Activated naive CD4-positive, alpha-beta T cell treated with anti-CD3 and anti-CD28 coated beads, Interleukin-2, amount 10 ng/mL, durations not matched to agents 7 days and 5 days (primary cell): ENCODE results near the gene RCOR3.
"Not testable (repeated sequence)": the region's sequence is repeated elsewhere in the genome, so short reads cannot be mapped to it uniquely, and the experiment has no call there.

Experiments used
- CTCF ChIA-PET: fragments of 350-600 bp; sonication (Branson Sonifier 250); formaldehyde crosslinking; loops from one replicate; lab custom pipeline; 2021; ENCODE audit warnings: antibody characterized with exemption; lab: Charles Lee
- DNase-seq: peaks from one replicate; pipeline ENCODE4 v3.0.0-alpha.2; 2020
- H3K27ac Mint-ChIP-seq: one replicate; pipeline ENCODE4 v1.8.0; 2021; ENCODE audit warnings: mild to moderate bottlenecking, moderate library complexity, mixed read lengths
- H3K27me3 Mint-ChIP-seq: one replicate; pipeline ENCODE4 v1.8.0; 2021; ENCODE audit warnings: mild to moderate bottlenecking, mixed read lengths
- H3K36me3 Mint-ChIP-seq: one replicate; pipeline ENCODE4 v1.8.0; 2021; ENCODE audit warnings: mixed read lengths
- H3K4me1 Mint-ChIP-seq: one replicate; pipeline ENCODE4 v1.8.0; 2021; ENCODE audit warnings: mixed read lengths
- H3K4me3 Mint-ChIP-seq: one replicate; pipeline ENCODE4 v1.8.0; 2021; ENCODE audit warnings: mild to moderate bottlenecking, moderate library complexity, mixed read lengths
- H3K9me3 Mint-ChIP-seq: one replicate; pipeline ENCODE4 v1.8.0; 2021; ENCODE audit warnings: mixed read lengths

Gene RCOR3

DNA sequence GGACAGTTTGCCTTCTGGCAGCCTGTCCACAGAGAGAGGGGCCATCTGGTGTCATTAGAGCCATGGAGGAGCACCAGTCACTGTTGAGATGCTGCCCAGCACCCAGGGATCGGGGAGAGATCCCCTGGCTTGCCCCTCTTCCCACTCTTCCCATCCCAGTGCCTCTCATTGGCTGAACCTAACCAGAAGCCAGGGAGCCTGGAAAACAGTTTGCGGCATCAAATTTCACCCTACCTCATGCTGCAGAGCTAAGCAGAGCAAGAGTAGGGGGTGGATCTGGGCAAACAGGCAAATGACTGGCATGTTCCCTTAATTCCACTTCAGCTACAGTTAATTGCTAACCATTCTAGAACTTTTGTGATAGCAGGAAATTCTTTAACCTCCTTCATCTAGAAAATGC, 86.6 kb downstream of the RCOR3 start:
- peak overlapping the region; percentile 31 for H3K27ac Mint-ChIP-seq
- no peak overlapping the region for H3K4me3 Mint-ChIP-seq
- peaks cover 53% of the 10 kb centered on the region for H3K4me1 Mint-ChIP-seq
- H3K27me3 Mint-ChIP-seq: no peaks in the 10 kb centered on the region
- DNase-seq: no peak
- H3K36me3 Mint-ChIP-seq: peaks cover 49% of the 10 kb centered on the region
- H3K9me3 Mint-ChIP-seq: peaks cover 9% of the 10 kb centered on the region
- CTCF ChIA-PET: interaction anchor here (2.2 kb wide), 2 partner anchors 10 to 17 kb away, joined by 5 to 8 read pairs; no protein-coding TSS in a partner anchor

DNA sequence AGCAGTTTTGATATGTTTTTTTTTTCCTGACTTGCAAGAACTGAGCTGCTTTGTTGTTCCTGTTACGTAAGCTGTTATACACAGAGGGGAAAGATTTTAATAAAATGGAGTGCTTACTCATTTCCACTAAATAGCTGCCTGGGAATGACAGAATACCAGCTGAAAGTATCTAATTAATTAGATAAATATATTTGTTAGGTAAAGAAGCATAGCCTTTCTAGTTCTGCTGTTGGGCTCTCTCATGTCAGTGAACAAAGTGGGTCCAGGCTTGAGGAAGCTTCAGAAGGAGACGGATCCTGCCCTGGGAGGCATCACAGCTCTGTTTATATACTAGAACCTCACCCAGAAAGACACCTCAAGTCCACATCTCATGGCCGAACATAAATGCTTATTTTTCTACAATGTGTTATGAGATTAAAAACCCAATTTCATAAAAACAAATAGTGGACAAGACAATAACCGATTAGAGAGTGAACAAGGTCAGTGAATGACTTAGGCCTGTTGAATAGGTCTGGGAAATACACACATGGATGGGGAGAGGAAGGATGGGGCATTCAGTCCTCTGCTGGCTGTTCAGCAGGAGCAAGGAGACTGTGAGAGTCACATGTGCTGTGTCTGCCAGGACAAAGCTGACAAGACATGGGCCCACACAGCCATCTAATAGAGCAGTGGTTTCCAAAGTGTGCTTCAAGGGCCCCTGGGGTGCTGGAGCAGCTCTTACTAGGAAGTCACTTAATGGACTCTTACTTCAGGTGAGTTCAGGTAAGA, 88.1 kb downstream of the RCOR3 start:
- H3K27ac Mint-ChIP-seq: peak overlapping the region; percentile 17
- no peak for DNase-seq
- H3K36me3 Mint-ChIP-seq: peaks cover 57% of the 10 kb centered on the region
- H3K27me3 Mint-ChIP-seq: no peaks in the 10 kb centered on the region
- peaks cover 52% of the 10 kb centered on the region for H3K4me1 Mint-ChIP-seq
- no peak overlapping the region for H3K4me3 Mint-ChIP-seq
- CTCF ChIA-PET: interaction anchor here (1.0 to 2.2 kb wide), 4 partner anchors 9 to 24 kb away, joined by 4 to 14 read pairs (median 6); no protein-coding TSS in a partner anchor
- peaks cover 20% of the 10 kb centered on the region for H3K9me3 Mint-ChIP-seq

DNA sequence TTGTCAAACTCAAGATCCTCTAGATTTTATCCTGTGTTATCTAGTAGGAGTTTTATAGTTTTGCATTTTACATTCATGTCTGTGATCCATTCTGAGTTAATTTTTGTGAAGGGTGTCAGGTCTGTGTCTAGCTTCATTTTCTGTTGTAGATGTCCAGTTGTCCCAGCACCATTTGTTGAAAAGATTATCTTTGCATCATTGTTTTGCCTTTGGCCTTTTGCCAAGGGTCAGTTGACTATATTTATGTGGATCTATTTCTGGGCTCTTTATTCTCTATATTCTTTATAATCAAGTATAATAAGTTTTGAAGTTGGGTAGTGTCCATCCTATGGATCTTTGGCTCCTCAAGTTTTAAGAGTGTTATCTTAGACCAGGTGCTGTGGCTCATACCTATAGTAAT, 89.4 kb downstream of the RCOR3 start:
- CTCF ChIA-PET: interaction anchor here (1.6 to 2.2 kb wide), 2 partner anchors 22 to 26 kb away, joined by 5 to 14 read pairs; partner anchors contain the start of gene TRAF5
- Mint-ChIP-seq H3K27me3 (no peaks in the 10 kb centered on the region), H3K9me3 (peaks cover 24% of the 10 kb centered on the region), H3K27ac (no peak overlapping the region), H3K36me3 (peaks cover 62% of the 10 kb centered on the region), H3K4me1 (peaks cover 58% of the 10 kb centered on the region), H3K4me3 (no peak overlapping the region)
- DNase-seq: no peak

DNA sequence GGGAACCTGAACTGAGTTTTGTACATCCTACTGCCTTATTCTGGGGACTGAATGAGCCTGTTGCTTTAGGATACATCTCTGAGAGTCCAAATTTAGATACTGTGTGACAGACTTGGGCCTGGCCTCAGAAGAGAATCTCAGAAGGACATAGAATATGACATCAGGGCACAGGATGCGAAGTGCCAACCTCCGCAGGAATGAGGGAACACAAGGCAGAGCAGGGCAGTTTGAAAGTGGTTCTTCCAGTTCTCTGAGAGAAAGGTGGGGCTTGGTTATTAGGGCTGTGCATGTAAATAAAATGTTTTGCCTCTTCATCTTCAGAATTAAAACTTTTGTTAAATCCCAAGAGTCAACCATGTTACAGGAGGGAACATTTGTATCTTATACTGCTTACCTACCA, 90.6 kb downstream of the RCOR3 start:
- no peak overlapping the region for H3K27ac Mint-ChIP-seq
- CTCF ChIA-PET: interaction anchor here (1.6 kb wide), 1 partner anchor 23 kb away, joined by 5 read pairs; the partner anchor contains the start of gene TRAF5
- H3K36me3 Mint-ChIP-seq: peaks cover 69% of the 10 kb centered on the region
- H3K9me3 Mint-ChIP-seq: peaks cover 24% of the 10 kb centered on the region
- no peaks in the 10 kb centered on the region for H3K27me3 Mint-ChIP-seq
- peaks cover 65% of the 10 kb centered on the region for H3K4me1 Mint-ChIP-seq
- no peak overlapping the region for H3K4me3 Mint-ChIP-seq
- no peak for DNase-seq

DNA sequence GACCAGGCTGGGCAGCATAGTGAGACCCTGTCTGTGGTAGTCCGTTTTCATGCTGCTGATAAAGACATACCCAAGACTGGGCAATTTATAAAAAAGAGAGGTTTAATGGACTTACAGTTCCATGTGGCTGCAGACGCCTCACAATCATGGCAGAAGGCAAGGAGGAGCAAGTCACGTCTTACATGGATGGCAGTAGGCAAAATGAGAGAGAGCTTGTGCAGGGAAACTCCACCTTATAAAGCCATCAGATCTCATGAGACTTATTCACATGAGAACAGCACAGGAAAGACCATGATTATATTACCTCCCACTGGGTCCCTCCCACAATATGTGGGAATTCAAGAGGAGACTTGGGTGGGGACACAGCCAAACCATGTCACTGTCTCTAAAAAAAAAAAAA, 92.9 kb downstream of the RCOR3 start:
- H3K9me3 Mint-ChIP-seq: peaks cover 24% of the 10 kb centered on the region

DNA sequence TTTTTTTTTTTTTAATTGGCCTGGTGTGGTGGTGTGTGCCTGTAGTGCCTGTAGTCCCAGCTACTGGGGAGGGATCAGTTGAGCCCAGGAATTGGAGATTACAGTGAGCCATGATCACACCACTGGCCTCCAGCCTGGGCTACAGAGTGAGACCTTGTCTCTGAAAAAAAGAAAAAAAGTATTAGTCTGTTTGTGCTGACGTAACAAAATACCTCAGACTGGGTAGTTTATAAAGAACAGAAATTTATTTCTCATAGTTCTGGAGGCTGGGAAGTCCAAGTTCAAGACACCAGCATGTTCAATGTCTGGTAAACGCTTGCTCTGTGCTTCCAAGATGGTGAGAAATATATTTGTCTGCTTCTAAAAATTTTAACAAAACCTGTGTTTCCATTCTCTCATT, 93.3 kb downstream of the RCOR3 start:
- H3K27ac Mint-ChIP-seq: peak overlapping the region; percentile 82
- DNase-seq: no peak
- H3K36me3 Mint-ChIP-seq: peaks cover 75% of the 10 kb centered on the region
- H3K27me3 Mint-ChIP-seq: no peaks in the 10 kb centered on the region
- H3K4me1 Mint-ChIP-seq: peaks cover 58% of the 10 kb centered on the region
- H3K4me3 Mint-ChIP-seq: no peak overlapping the region
- CTCF ChIA-PET: interaction anchor here (1.0 to 1.6 kb wide), 4 partner anchors 9 to 29 kb away, joined by 3 to 5 read pairs (median 4); no protein-coding TSS in a partner anchor
- peaks cover 24% of the 10 kb centered on the region for H3K9me3 Mint-ChIP-seq

More for the DNA sequence above, 92.9 kb downstream of the RCOR3 start:
- peak overlapping the region; percentile 16 for H3K27ac Mint-ChIP-seq
- CTCF ChIA-PET: interaction anchor here (1.0 to 1.6 kb wide), 5 partner anchors 8 to 28 kb away, joined by 3 to 5 read pairs (median 3); no protein-coding TSS in a partner anchor
- H3K27me3 Mint-ChIP-seq, H3K4me3 Mint-ChIP-seq, DNase-seq: not testable (repeated sequence)
- peaks cover 76% of the 10 kb centered on the region for H3K36me3 Mint-ChIP-seq
- H3K4me1 Mint-ChIP-seq: peaks cover 62% of the 10 kb centered on the region

DNA sequence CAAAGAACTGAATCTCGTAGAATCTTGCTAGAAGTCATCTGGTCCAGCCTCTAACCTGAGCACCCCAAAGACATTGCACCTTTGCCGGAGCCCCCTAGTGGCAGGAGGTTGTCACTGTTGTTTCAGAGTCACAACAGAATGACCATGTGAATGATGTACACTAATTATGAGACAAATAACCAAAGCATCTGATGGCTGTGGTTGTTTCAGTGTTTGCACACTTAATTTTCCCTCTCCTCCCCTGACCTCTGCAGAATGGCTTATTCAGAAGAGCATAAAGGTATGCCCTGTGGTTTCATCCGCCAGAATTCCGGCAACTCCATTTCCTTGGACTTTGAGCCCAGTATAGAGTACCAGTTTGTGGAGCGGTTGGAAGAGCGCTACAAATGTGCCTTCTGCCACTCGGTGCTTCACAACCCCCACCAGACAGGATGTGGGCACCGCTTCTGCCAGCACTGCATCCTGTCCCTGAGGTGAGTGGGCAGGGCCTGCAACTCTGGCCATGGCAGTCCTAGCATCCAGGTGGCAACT, 93.9 kb downstream of the RCOR3 start:
- H3K9me3 Mint-ChIP-seq: peaks cover 24% of the 10 kb centered on the region
- DNase-seq: peak; percentile 69
- peaks cover 73% of the 10 kb centered on the region for H3K36me3 Mint-ChIP-seq
- CTCF ChIA-PET: interaction anchor here (1.6 kb wide), 1 partner anchor 30 kb away, joined by 5 read pairs; no protein-coding TSS in a partner anchor
- peaks cover 56% of the 10 kb centered on the region for H3K4me1 Mint-ChIP-seq
- peak overlapping the region; percentile 55 for H3K4me3 Mint-ChIP-seq
- peak overlapping the region; percentile 82 for H3K27ac Mint-ChIP-seq
- no peaks in the 10 kb centered on the region for H3K27me3 Mint-ChIP-seq

DNA sequence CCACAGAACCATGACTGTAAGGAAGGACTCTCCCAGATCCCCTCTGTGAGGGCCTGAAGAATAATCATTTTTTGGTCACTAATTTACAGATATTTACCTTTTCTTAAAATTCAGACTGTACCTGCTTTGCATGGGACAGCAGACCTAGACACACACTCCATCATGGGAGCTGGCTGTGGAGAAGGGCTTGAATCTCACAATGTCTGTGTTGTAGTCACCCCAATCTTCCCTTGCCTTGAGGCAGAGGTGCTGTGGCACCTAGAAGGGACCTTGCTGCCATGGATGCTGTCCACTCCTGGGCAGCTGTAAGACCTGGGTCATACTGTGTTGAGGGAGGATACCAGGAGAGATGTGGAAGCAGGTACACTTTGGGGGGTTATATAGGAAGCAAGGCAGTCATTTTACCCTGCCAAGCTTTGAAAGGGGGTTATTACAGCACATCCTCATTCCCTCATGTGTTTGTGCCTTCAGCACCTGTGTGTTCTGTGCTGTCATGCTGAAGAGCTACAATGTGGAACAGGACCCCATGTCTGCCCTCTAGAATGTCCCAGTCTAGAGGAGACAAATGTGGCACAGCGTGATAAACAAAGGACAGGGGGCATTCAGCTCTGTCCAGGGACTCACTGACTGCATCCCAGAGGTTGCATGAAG, 94.5 kb downstream of the RCOR3 start:
- no peaks in the 10 kb centered on the region for H3K27me3 Mint-ChIP-seq

DNA sequence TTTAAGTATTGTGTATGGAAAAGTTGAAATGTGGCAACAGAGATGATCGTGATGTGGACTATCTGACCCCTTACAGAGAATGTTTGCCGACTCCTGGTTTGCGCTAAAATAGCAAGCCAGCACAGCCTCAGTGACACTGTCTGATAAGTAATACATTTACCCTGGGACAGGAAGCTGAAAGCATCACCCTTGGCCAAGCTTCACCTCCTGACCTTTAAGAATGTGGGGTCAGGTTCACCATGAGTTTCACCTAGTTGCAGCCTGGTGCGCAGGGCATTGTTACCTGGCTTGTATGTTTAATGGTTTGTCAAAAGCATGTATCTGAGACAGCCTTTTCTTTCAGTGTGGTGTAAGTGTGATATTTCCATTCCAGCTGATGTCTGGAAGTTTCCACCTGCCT, 96.7 kb downstream of the RCOR3 start:
- Mint-ChIP-seq H3K4me3 (no peak overlapping the region), H3K27me3 (no peaks in the 10 kb centered on the region), H3K36me3 (peaks cover 73% of the 10 kb centered on the region), H3K27ac (no peak overlapping the region), H3K4me1 (peaks cover 50% of the 10 kb centered on the region), H3K9me3 (peaks cover 15% of the 10 kb centered on the region)
- CTCF ChIA-PET: interaction anchor here (1.5 kb wide), 1 partner anchor 32 kb away, joined by 8 read pairs; no protein-coding TSS in a partner anchor
- no peak for DNase-seq

More for the DNA sequence above, 94.5 kb downstream of the RCOR3 start:
- Mint-ChIP-seq H3K4me3 (peak overlapping the region; percentile 55), H3K27ac (peak overlapping the region; percentile 82), H3K4me1 (peaks cover 56% of the 10 kb centered on the region), H3K9me3 (peaks cover 24% of the 10 kb centered on the region), H3K36me3 (peaks cover 69% of the 10 kb centered on the region)
- no peak for DNase-seq
- CTCF ChIA-PET: interaction anchor here (0.5 to 1.6 kb wide), 5 partner anchors 10 to 906 kb away, joined by 3 to 5 read pairs (median 3); no protein-coding TSS in a partner anchor

DNA sequence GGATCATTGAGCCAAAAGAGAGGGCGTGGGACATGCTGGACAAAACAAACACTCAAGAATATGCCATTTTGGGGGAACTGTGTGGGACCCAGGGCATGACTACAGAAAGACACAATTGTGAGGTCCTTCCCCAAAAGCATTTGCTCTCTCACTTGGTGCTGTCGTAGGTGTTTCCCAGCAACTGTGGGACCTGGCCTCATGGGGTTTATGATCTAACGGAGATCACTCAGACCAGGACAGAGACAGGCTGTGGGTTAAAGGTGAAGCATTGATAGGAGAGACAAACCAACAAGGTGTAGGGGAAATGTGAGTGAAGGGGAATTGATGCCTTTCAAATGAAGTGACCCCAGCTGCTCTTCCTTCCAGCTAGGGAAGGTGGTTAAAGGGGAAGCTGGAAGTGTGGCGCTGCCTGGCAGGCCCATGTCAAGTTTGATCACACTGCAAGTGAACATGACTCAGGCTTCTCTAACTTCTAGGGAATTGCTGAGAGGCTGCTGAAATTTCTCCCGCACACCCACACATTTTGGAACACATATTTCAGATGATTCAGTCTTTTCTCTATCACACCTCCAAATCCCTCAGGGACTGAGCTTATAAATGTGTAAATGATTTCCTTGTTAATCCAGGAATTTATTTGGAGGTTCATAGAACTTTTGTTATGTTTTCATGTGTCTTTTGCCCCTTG, 97.7 kb downstream of the RCOR3 start:
- no peak for DNase-seq
- peaks cover 70% of the 10 kb centered on the region for H3K36me3 Mint-ChIP-seq
- no peak overlapping the region for H3K27ac Mint-ChIP-seq
- CTCF ChIA-PET: interaction anchor here (1.5 to 1.7 kb wide), 2 partner anchors 33 kb away, joined by 4 to 8 read pairs; no protein-coding TSS in a partner anchor
- peaks cover 42% of the 10 kb centered on the region for H3K4me1 Mint-ChIP-seq
- no peak overlapping the region for H3K4me3 Mint-ChIP-seq
- no peaks in the 10 kb centered on the region for H3K27me3 Mint-ChIP-seq
- peaks cover 7% of the 10 kb centered on the region for H3K9me3 Mint-ChIP-seq

DNA sequence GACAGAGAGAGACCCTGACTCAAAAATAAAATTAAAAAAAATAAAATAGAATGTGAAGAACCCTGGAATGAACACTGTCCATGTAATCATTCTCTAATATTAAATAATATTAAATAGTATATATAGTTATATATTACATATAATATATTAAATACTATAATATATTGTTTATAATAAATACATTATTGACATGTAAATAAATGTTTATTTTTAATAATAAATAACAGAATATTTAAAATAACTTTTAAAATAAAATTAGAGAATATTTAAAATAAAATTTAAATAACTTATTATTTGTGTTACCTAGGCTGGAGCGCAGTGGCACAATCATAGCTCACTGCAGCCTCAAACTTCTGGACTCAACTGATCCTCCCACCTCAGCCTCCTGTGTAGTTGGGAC, 99.5 kb downstream of the RCOR3 start:
- CTCF ChIA-PET: no interaction called here
- Mint-ChIP-seq H3K9me3 (no peaks in the 10 kb centered on the region), H3K27me3 (no peaks in the 10 kb centered on the region), H3K4me1 (peaks cover 24% of the 10 kb centered on the region), H3K4me3 (no peak overlapping the region), H3K36me3 (peaks cover 57% of the 10 kb centered on the region), H3K27ac (no peak overlapping the region)
- no peak for DNase-seq

DNA sequence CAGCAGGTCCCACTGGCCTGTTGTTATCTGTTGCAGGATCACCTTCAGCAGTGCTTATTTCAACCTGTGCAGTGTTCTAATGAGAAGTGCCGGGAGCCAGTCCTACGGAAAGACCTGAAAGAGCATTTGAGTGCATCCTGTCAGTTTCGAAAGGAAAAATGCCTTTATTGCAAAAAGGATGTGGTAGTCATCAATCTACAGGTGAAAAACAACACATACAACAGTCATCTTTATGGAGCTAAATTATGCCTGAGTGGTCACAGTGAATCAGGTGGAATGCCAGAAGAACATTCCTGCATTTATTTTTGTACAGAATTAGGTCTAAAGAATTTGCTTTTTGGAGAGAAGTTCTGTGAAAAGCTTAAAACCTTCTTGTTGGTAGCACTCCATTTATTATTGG, 100.7 kb downstream of the RCOR3 start:
- no peak for DNase-seq
- Mint-ChIP-seq H3K27ac (peak overlapping the region; percentile 70), H3K4me3 (no peak overlapping the region), H3K27me3 (no peaks in the 10 kb centered on the region), H3K9me3 (no peaks in the 10 kb centered on the region), H3K4me1 (peaks cover 14% of the 10 kb centered on the region), H3K36me3 (peaks cover 47% of the 10 kb centered on the region)
- CTCF ChIA-PET: interaction anchor here (0.9 kb wide), 1 partner anchor 21 kb away, joined by 3 read pairs; no protein-coding TSS in a partner anchor

DNA sequence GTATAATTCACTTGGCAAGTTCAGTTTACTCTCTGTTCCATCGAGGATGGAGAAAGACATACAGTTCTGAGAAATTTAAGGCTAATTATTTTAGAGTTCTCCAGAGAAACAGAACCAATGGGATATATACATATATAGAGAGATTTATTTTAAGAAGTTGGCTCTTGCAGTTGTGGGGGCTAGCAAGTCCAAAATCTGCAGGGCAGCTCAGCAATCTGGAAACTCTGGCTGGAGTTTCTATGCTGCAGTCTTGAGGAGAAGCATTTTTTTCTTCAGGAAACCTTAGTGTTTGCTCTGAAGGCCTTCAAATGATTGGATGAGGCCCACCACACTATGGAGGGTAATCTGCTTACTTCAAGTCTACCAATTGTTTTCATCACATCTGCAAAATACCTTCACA, 102.0 kb downstream of the RCOR3 start:
- Mint-ChIP-seq H3K9me3 (no peaks in the 10 kb centered on the region), H3K36me3 (peaks cover 53% of the 10 kb centered on the region), H3K4me3 (no peak overlapping the region), H3K4me1 (peaks cover 7% of the 10 kb centered on the region), H3K27ac (no peak overlapping the region), H3K27me3 (no peaks in the 10 kb centered on the region)
- CTCF ChIA-PET: no interaction called here
- no peak for DNase-seq
